Fibroblast of upper back skin (primary cell): ENCODE data around the gene RNASEL.
"Not testable (repeated sequence)": the region's sequence is repeated elsewhere in the genome, so short reads cannot be mapped to it uniquely, and the experiment has no call there.

Experiments used
- DNase-seq: peaks from one replicate; pipeline ENCODE4 v3.0.0-alpha.2; 2013

RNASEL gene

GRCh38 chr1:182555493-182555892 is 33.6 kb downstream of the RNASEL start:
- no peak for DNase-seq

DNA sequence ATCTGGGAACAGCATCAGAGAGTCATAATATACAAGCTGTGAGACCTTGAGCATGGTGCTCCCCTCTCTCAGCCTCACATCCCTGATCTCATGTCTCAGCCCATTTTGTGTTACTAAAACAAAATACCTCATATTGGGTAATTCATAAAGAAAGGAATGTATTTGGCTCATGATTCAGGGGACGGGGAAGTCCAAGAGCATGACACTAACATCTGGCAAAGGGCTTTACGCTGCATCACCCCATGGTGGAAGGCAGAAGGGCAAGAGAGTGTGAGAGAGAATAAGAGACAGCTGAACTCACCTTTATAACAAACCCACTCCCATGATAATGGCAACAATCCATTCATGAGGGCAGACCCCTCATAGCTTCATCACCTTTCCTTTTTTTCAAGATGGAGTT is 36.5 kb downstream of the RNASEL start:
- DNase-seq = no peak

DNA sequence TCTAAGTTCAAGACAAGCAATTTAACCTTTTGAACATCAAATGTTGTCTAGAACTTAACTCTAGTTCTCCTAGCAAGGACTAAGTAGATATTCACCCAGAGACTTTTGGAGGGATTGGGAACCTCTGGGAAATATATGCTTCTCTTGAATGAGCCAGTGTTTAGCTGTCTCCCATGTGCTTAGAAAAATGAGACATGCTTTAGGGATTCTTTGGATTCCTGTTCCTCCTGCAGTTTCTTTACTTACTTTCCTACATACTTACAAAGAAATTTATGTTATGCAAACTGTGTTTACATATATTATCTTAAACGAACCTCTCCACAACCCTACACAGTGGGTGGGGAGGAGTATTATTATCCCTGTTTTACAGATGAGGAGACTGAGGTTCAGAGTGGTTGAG is 39.2 kb downstream of the RNASEL start:
- no peak for DNase-seq

GRCh38 chr1:182549346-182549745 is 39.7 kb downstream of the RNASEL start:
- DNase-seq = no peak

- no peak for DNase-seq
Observed at GRCh38 chr1:182533896-182534295, 55.2 kb downstream of the RNASEL start.

DNA sequence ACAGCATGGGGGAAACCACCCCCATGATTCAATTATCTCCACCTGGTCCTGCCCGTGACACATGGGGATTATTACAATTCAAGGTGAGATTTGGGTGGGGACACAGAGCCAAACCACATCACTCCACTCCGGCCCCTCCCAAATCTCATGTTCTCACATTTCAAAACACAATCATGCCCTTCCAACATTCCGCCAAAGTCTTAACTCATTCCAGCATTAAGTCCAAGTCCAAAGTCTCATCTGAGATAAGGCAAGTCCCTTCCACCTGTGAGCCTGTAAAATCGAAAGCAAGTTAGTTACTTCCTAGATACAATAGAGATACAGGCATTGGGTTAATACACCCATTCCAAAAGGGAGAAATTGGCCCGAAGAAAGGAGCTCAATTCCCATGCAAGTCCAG is 60.9 kb downstream of the RNASEL start:
- DNase-seq = not testable (repeated sequence)

GRCh38 chr1:182527680-182528079 is 61.4 kb downstream of the RNASEL start:
- no peak for DNase-seq

DNA sequence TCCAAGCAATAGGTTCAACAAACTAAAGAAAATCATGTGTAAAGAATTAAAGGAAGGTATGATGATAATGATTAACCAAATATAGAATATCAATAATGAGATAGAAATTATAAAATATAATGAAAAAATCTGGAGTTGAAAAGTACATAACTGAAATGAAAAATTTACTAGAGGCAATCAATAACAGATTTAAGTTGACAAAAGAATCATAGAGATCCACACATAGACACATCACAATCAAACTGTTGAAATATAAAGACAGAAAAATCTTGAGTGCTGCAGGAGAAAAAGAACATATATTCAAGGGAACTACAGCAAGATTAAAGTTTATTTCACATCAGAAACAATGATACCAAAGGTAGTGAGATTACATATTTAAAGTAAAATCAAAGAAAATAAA is 63.7 kb downstream of the RNASEL start:
- DNase-seq = no peak
